GM18520 (cell line): ENCODE data around the gene KIF5A.
"Not testable (repeated sequence)": the region's sequence is repeated elsewhere in the genome, so short reads cannot be mapped to it uniquely, and the experiment has no call there.

Source experiments
- ATAC-seq: cut with Tn5 transposase; IDR thresholded peaks from one replicate; pipeline ENCODE4 v1.9.1; 2021; ENCODE audit not compliant: unreplicated experiment

The KIF5A gene

GRCh38 chr12:57553343-57554202, 3.7 kb downstream of the KIF5A start:
- no peak for ATAC-seq

GRCh38 chr12:57554453-57554852, 4.6 kb downstream of the KIF5A start:
- no peak for ATAC-seq

DNA sequence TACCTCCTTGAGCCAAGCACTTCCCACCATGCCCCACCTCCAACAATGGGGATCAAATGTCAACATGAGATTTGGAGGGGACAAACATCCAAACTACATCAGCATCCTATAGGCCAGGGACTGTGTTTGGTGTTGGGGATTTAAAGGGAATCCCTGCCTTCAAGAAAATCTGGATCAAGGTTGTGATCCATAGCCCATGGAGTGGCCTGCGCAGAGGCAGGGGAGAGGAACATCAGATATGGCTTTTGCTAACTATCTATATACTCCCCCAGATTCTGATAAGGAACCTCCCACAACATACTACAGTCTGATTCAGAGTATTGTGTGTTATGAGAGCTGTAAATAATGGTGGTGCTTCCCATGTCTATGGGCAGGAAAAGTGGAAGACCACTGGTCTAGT, 5.1 kb downstream of the KIF5A start:
- no peak for ATAC-seq

GRCh38 chr12:57558864-57559263, 9.0 kb downstream of the KIF5A start:
- no peak for ATAC-seq

- ATAC-seq: no peak
Observed at GRCh38 chr12:57560516-57560915, 10.7 kb downstream of the KIF5A start.

- ATAC-seq: not testable (repeated sequence)
Observed at GRCh38 chr12:57561117-57561516, 11.3 kb downstream of the KIF5A start.

DNA sequence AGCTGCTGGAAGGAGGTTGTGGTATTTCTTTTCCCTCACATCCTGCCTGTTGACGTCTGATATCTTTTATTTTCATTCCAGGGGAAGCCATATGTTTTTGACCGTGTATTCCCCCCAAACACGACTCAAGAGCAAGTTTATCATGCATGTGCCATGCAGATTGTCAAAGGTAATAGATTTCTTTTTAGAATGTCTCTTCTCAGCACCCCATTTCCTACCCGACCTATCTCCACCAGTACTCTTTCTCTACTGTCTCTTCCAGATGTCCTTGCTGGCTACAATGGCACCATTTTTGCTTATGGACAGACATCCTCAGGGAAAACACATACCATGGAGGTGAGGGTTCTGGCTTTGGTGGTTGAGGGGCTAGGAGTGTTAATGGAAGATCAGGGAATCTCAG, 13.5 kb downstream of the KIF5A start:
- ATAC-seq: no peak

- ATAC-seq: no peak
Observed at GRCh38 chr12:57564178-57564740, 14.4 kb downstream of the KIF5A start.

DNA sequence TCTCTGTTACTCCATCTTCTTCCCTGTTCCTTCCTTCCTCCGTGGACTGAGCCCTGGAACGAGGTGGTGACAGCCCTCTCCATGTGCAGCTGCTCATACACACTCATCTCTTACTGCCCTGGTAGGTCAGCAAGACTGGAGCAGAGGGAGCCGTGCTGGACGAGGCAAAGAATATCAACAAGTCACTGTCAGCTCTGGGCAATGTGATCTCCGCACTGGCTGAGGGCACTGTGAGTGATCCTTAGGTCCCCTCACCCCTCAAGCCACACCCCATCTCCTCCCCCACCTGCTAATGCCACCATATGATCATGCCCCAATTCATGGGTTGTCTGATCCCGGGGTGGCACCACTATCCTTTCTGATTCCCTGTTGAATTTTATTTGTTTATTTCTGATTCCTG, 19.0 kb downstream of the KIF5A start:
- no peak for ATAC-seq

- no peak for ATAC-seq
Observed at GRCh38 chr12:57569858-57570257, 20.0 kb downstream of the KIF5A start.

- ATAC-seq: not testable (repeated sequence)
Observed at GRCh38 chr12:57570438-57570837, 20.6 kb downstream of the KIF5A start.

- no peak for ATAC-seq
Observed at GRCh38 chr12:57571926-57572762, 22.3 kb downstream of the KIF5A start.

GRCh38 chr12:57574795-57575194, 25.0 kb downstream of the KIF5A start:
- no peak for ATAC-seq

DNA sequence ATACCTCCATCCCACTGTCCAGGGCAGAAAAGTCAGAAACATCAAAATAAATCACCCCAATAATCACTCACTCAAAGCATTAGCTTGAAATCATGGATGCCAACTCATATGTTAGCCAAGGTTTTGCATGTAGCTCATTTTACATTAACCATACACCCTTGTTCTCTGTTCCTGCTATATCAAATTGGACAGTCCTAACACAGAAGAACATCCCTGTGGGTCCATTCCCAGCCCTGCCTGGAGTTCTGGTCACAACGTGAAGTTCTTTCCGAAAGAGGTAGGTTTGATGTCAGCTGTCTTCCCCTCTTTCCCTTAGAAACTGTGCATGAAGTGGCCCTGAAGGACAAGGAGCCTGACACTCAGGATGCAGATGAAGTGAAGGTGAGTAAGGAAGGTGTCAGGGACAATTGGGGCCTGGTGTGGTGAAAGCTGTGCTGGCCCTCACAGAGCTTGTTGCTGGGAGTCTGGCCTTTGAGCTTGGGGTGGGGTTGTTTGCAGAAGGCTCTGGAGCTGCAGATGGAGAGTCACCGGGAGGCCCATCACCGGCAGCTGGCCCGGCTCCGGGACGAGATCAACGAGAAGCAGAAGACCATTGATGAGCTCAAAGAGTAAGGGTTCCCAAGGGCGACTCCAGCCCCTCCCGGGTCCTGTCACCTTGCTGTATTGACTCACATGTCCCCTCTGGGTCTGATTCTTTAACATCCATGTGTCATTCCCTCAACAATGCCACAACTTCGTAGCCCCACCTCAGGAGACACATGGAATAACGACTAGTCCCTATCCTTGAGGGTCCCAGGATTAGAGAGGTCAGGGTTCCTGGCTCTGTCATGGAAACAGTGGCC, 26.1 kb downstream of the KIF5A start:
- ATAC-seq: no peak

DNA sequence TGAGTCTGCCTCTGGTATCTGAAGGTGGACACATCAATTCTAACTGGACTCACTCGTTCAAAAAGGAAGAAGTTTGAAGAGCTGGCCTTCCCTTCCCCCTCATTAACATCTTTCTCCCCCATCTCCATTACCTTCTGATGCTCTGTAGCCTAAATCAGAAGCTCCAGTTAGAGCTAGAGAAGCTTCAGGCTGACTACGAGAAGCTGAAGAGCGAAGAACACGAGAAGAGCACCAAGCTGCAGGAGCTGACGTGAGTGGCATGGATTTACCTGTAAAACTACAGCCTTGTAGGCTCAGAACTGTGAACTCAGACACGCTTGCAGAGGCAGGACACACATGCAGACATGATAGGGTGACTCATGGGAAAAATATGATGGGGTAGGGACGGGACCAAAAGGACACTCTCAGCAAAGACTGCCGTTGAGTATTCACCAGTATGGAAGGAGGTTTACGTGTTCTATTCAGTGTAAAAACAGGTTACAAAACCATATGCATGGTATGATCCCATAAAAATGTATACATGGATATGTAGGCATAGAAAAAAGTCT, 26.8 kb downstream of the KIF5A start:
- ATAC-seq: no peak

DNA sequence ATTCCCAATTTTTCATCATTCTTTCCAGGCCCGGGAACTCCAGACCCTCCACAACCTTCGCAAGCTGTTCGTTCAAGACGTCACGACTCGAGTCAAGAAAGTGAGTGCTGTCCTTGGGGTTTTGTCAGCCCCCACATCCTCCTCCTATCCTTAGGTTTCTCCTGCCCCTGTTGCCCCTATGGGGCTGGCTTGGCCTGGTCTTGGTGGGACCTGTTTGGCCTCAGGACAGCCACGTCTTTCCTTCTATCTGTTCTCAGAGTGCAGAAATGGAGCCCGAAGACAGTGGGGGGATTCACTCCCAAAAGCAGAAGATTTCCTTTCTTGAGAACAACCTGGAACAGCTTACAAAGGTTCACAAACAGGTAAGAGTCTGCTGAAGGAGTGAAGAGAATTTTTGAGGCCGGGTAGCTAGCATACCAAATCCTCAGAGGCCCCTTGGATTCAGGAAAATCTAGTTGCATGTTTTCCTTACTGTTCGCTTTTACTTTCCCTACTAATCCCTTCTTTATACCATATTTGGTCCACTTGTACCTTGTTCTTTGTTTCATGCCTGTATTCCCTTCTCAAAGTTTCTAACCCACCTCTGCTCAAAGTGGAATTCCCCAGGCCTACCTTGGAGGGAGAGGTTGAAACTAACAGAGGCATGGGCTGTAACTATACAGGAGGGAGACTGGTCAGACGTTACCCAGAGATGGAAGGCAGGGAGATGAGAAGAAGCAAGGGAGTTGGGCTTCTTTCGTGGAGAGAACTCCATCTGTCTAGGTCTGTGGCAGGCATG, 28.3 kb downstream of the KIF5A start:
- no peak for ATAC-seq

GRCh38 chr12:57579011-57579410, 29.2 kb downstream of the KIF5A start:
- ATAC-seq: no peak

DNA sequence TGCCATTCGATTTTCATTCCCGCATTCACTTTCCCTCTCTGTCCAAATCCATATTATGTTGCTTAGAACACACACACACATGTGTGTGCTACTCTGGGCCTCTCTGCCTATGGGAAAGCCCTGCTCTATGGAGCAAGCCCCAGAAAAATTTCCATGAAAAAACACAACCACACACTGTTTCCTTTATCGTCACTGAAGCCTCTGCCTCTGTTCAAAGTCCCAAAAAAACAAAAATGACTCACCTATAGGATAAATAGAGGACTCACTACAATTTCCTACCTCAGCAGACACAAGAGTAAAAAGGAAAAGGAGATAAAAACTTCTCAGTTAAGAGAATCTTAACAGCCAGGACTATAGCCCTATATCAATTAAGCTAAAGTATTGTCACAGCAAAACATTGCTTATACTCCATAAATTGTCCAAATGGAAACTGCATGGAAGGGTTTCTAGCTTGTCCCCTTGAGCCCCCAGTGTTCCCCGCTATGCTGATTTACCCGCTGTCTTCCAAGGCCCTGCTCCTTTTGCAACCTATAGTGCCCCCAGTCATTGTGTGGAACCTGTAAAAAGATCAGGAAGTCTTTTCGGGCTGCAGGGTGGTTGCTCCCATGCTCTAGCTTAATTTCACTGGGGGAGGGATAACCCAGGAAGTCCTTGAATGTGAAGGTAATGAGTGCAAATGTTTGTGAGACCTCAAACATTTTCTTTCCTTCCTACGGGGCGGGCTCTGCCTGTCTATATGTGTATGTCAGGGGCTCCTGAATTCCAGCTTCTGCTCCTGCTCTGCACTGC, 30.0 kb downstream of the KIF5A start:
- ATAC-seq: no peak

- ATAC-seq: no peak
Observed at GRCh38 chr12:57580466-57580795, 30.6 kb downstream of the KIF5A start.
